HEK293T (cell line): ENCODE data around the gene UGCG.

Experiments
- ARNT ChIP-seq: fragments of 450-650 bp; IDR thresholded peaks from 2 replicates; pipeline ENCODE4 v1.6.1; 2017; ENCODE audit warnings: mild to moderate bottlenecking
- BHLHE40 ChIP-seq: fragments of 450-650 bp; IDR thresholded peaks from 2 replicates; pipeline ENCODE4 v1.6.1; 2016; ENCODE audit warnings: mild to moderate bottlenecking, moderate library complexity, borderline replicate concordance
- CTBP1 ChIP-seq: fragments of 450-650 bp; IDR thresholded peaks from 2 replicates; pipeline ENCODE4 v1.6.1; 2016; ENCODE audit warnings: borderline replicate concordance
- ELF4 ChIP-seq: fragments of 450-650 bp; IDR thresholded peaks from 2 replicates; pipeline ENCODE4 v1.6.1; 2017; ENCODE audit warnings: antibody characterized with exemption
- FOXA1 ChIP-seq: fragments of 450-650 bp; IDR thresholded peaks from 2 replicates; pipeline ENCODE4 v1.6.1; 2016; ENCODE audit warnings: mild to moderate bottlenecking
- FOXK2 ChIP-seq: fragments of 450-650 bp; IDR thresholded peaks from 2 replicates; pipeline ENCODE4 v1.6.1; 2016; ENCODE audit warnings: mild to moderate bottlenecking
- FOXM1 ChIP-seq: fragments of 450-650 bp; IDR thresholded peaks from 2 replicates; pipeline ENCODE4 v1.6.1; 2017; ENCODE audit warnings: mild to moderate bottlenecking, borderline replicate concordance
- L3MBTL2 ChIP-seq: fragments of 450-650 bp; conservative IDR thresholded peaks from 2 replicates; pipeline ENCODE4 v1.6.1; 2016; ENCODE audit warnings: mild to moderate bottlenecking
- PKNOX1 ChIP-seq: fragments of 450-650 bp; IDR thresholded peaks from 2 replicates; pipeline ENCODE4 v1.6.1; 2016
- SP1 ChIP-seq: fragments of 450-650 bp; IDR thresholded peaks from 2 replicates; pipeline ENCODE4 v1.6.1; 2017
- SUZ12 ChIP-seq: fragments of 450-650 bp; IDR thresholded peaks from 2 replicates; pipeline ENCODE4 v1.6.1; 2016; ENCODE audit warnings: mild to moderate bottlenecking
- TARDBP ChIP-seq: fragments of 450-650 bp; IDR thresholded peaks from 2 replicates; pipeline ENCODE4 v1.6.1; 2016

GRCh38 chr9:111890334-111890733 lies 6.3 kb upstream of the UGCG start:
- TF ChIP-seq FOXA1 (no peak), SP1 (no peak), FOXM1 (no peak), CTBP1 (no peak), PKNOX1 (no peak), TARDBP (no peak), L3MBTL2 (no peak), BHLHE40 (no peak), ELF4 (no peak), SUZ12 (no peak), FOXK2 (no peak), ARNT (no peak)
